Activated CD8-positive, alpha-beta memory T cell treated with anti-CD3 and anti-CD28 coated beads for 24 hours (primary cell): ENCODE results near the gene ZNF646.

Experiments
- DNase-seq: peaks from one replicate; pipeline ENCODE4 v3.0.0-alpha.2; 2020

The ZNF646 gene

GRCh38 chr16:31132303-31132979 is 58.2 kb downstream of the ZNF646 start:
- DNase-seq, result no peak

DNA sequence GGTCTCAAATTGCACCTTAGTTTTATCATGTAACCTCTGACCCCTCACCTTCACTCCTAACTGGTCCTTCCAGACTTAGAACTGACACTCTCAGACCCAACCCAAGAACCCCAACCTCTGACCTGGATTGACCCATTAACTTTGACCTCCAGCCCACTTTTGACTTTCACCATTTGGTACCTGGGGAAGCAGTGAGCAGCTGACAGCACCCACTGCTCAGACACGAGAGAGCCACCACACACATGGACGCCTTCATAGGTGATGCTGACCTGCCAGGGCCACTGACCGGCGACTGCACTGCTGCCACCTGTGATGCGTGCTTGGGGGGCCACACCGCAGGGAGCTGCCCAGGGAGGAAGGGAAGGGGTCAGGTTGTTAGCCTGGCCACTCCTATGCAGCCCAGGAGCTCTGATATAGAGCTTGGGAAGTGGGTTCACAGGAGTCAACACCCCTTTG is 58.9 kb downstream of the ZNF646 start:
- no peak for DNase-seq
